ENCODE results near the gene DRAM2.

Gene DRAM2

GRCh38 chr1:111126354-111126753 lies 13.5 kb downstream of the DRAM2 start:
- no peak for DNase-seq (ENCODE audit: low read depth)
- no peak overlapping the region for H3K4me3 ChIP-seq (ENCODE audit: low read depth, low read length)
- no peak for TF ChIP-seq MAX (IDR thresholded peaks at IDR 0.05; ENCODE audit: low read depth, low read length)
- TF ChIP-seq MYC (IDR thresholded peaks at IDR 0.05; ENCODE audit: low read depth, low read length) = no peak
- no peak for TF ChIP-seq POLR2A (IDR thresholded peaks at IDR 0.05; ENCODE audit: extremely low read depth, insufficient read length)
- TF ChIP-seq CTCF (IDR thresholded peaks at IDR 0.05; ENCODE audit: low read depth, low read length) = no peak

GRCh38 chr1:111116496-111116895 lies 23.4 kb downstream of the DRAM2 start:
- DNase-seq (ENCODE audit: low read depth) = no peak

GRCh38 chr1:111110197-111110899 lies 29.5 kb downstream of the DRAM2 start:
- H3K4me3 ChIP-seq (ENCODE audit: low read depth, low read length) = no peak overlapping the region
- no peak for TF ChIP-seq POLR2A (IDR thresholded peaks at IDR 0.05; ENCODE audit: extremely low read depth, insufficient read length)
- TF ChIP-seq MYC (IDR thresholded peaks at IDR 0.05; ENCODE audit: low read depth, low read length) = no peak
- no peak for TF ChIP-seq CTCF (IDR thresholded peaks at IDR 0.05; ENCODE audit: low read depth, low read length)
- TF ChIP-seq MAX (IDR thresholded peaks at IDR 0.05; ENCODE audit: low read depth, low read length) = no peak
- DNase-seq (ENCODE audit: low read depth) = no peak

More at GRCh38 chr1:111116496-111116895, 23.4 kb downstream of the DRAM2 start:
- H3K4me3 ChIP-seq (ENCODE audit: low read depth, low read length) = no peak overlapping the region
- TF ChIP-seq POLR2A (IDR thresholded peaks at IDR 0.05; ENCODE audit: extremely low read depth, insufficient read length) (no peak), MAX (IDR thresholded peaks at IDR 0.05; ENCODE audit: low read depth, low read length) (no peak)

- no peak for TF ChIP-seq MYC (IDR thresholded peaks at IDR 0.05; ENCODE audit: low read depth, low read length)
- TF ChIP-seq POLR2A (IDR thresholded peaks at IDR 0.05; ENCODE audit: extremely low read depth, insufficient read length) = no peak
- no peak for TF ChIP-seq MAX (IDR thresholded peaks at IDR 0.05; ENCODE audit: low read depth, low read length)
- TF ChIP-seq CTCF (IDR thresholded peaks at IDR 0.05; ENCODE audit: low read depth, low read length) = no peak
- no peak overlapping the region for H3K4me3 ChIP-seq (ENCODE audit: low read depth, low read length)
- no peak for DNase-seq (ENCODE audit: low read depth)
Observed at GRCh38 chr1:111104981-111105380, 34.9 kb downstream of the DRAM2 start.

GRCh38 chr1:111101854-111102642 lies 37.8 kb downstream of the DRAM2 start:
- no peak overlapping the region for H3K4me3 ChIP-seq (ENCODE audit: low read depth, low read length)

More at GRCh38 chr1:111101854-111102642, 37.8 kb downstream of the DRAM2 start:
- TF ChIP-seq CTCF (IDR thresholded peaks at IDR 0.05; ENCODE audit: low read depth, low read length) (no peak), POLR2A (IDR thresholded peaks at IDR 0.05; ENCODE audit: extremely low read depth, insufficient read length) (no peak), MAX (IDR thresholded peaks at IDR 0.05; ENCODE audit: low read depth, low read length) (no peak), MYC (IDR thresholded peaks at IDR 0.05; ENCODE audit: low read depth, low read length) (no peak)
- DNase-seq (ENCODE audit: low read depth) = no peak

Measured in NB4 (cell line).